HepG2 (cell line): ENCODE data around the gene SLC17A9. TPM values are rescaled to one million over a fixed set of nuclear protein-coding genes. Genes with fewer than 3 reads are reported as not detected.

Experiments
- ADNP ChIP-seq: sonication (generic); formaldehyde crosslinking; IDR thresholded peaks from 2 replicates; pipeline ENCODE4 v1.4.0; 2020; ENCODE audit warnings: missing genetic modification reagents
- BORCS8-MEF2B ChIP-seq: sonication (generic); formaldehyde crosslinking; IDR thresholded peaks from 2 replicates; pipeline ENCODE4 v1.8.0; 2022; ENCODE audit warnings: mild to moderate bottlenecking, missing genetic modification reagents
- CERS6 ChIP-seq: sonication (generic); formaldehyde crosslinking; IDR thresholded peaks from 2 replicates; pipeline ENCODE4 v1.5.0; 2020; ENCODE audit warnings: missing genetic modification reagents
- FOXK2 ChIP-seq: fragments of 450-650 bp; IDR thresholded peaks from 2 replicates; pipeline ENCODE4 v1.6.1; 2016
- GATAD1 ChIP-seq: IDR thresholded peaks from 2 replicates; pipeline ENCODE4 v1.6.1; 2016; ENCODE audit warnings: missing genetic modification reagents, missing compliant biosample characterization
- KLF15 ChIP-seq: sonication (generic); formaldehyde crosslinking; IDR thresholded peaks from 2 replicates; pipeline ENCODE4 v1.8.1; 2023; ENCODE audit warnings: borderline replicate concordance, mild to moderate bottlenecking, inconsistent platforms, missing genetic modification reagents, mixed read lengths
- MBD4 ChIP-seq: IDR thresholded peaks from 2 replicates; pipeline ENCODE4 v1.6.1; 2012; ENCODE audit warnings: low read length, inconsistent platforms, borderline replicate concordance
- SMC3 ChIP-seq: IDR thresholded peaks from 2 replicates; pipeline ENCODE4 v1.6.1; 2011; ENCODE audit warnings: low read length, improper control_type of control experiment
- ZBTB49 ChIP-seq: sonication (generic); formaldehyde crosslinking; IDR thresholded peaks from 2 replicates; pipeline ENCODE4 v1.4.0; 2020; ENCODE audit warnings: missing genetic modification reagents, borderline replicate concordance
- ZMAT5 ChIP-seq: sonication (generic); formaldehyde crosslinking; IDR thresholded peaks from 2 replicates; pipeline ENCODE4 v1.5.0; 2020; ENCODE audit warnings: mild to moderate bottlenecking, low read depth, missing genetic modification reagents, borderline replicate concordance
- ZMYM4 ChIP-seq: sonication (generic); formaldehyde crosslinking; IDR thresholded peaks from 2 replicates; pipeline ENCODE4 v1.8.1; 2023; ENCODE audit warnings: mild to moderate bottlenecking, missing genetic modification reagents
- ZNF124 ChIP-seq: sonication (generic); formaldehyde crosslinking; IDR thresholded peaks from 2 replicates; pipeline ENCODE4 v1.4.0; 2020; ENCODE audit warnings: missing genetic modification reagents
- ZNF446 ChIP-seq: sonication (generic); formaldehyde crosslinking; IDR thresholded peaks from 2 replicates; pipeline ENCODE4 v1.5.0; 2020; ENCODE audit warnings: mild to moderate bottlenecking, missing genetic modification reagents
- ZNF543 ChIP-seq: sonication (generic); formaldehyde crosslinking; IDR thresholded peaks from 2 replicates; pipeline ENCODE4 v1.4.0; 2020; ENCODE audit warnings: mild to moderate bottlenecking, missing genetic modification reagents
- ZNF569 ChIP-seq: sonication (generic); formaldehyde crosslinking; IDR thresholded peaks from 2 replicates; pipeline ENCODE4 v1.5.0; 2020; ENCODE audit warnings: mild to moderate bottlenecking, missing genetic modification reagents, moderate library complexity, borderline replicate concordance
- ZNF572 ChIP-seq: sonication (generic); formaldehyde crosslinking; IDR thresholded peaks from 2 replicates; pipeline ENCODE4 v1.5.1; 2020; ENCODE audit warnings: mild to moderate bottlenecking, missing genetic modification reagents
- ZNF7 ChIP-seq: IDR thresholded peaks from 2 replicates; pipeline ENCODE4 v1.6.1; 2016; ENCODE audit warnings: missing biosample characterization, missing genetic modification reagents
- polyA plus RNA-seq, 8 experiments: library from polyadenylated mRNA; depleted of rRNA in 3 of 8; stranded (reverse) in 7 of 8; unstranded in 1 of 8; fragments of >200 nt; fragmentation: Illumina TruSeq in 4 of 8; extraction: Trizol in 4 of 8; gene quantifications; 2 replicates each; pipeline versions ENCODE4 v1.2.1 to v1.2.3, GENCODE V29; 2011 to 2016; ENCODE audit warnings: low read depth in 4 of 8, missing spikeins in 1 of 8, mixed read lengths in 1 of 8; ENCODE audit not compliant: insufficient read depth in 1 of 8
- total RNA-seq, 5 experiments: library from RNA; depleted of rRNA; stranded (reverse); fragments of >200 nt; fragmentation: Illumina TruSeq; extraction: Trizol; gene quantifications; 2 replicates each; pipeline ENCODE4 v1.2.3, GENCODE V29; 2016; ENCODE audit warnings: low read depth in 1 of 5
- TF ChIP-seq, protein P1 (sequence below): sonication (generic); formaldehyde crosslinking; IDR thresholded peaks from 2 replicates; pipeline ENCODE4 v1.4.0; 2020; ENCODE audit warnings: missing genetic modification reagents, mild to moderate bottlenecking, borderline replicate concordance
- TF ChIP-seq, protein P2 (sequence below): sonication (generic); formaldehyde crosslinking; IDR thresholded peaks from 2 replicates; pipeline ENCODE4 v1.4.0; 2020; ENCODE audit warnings: missing genetic modification reagents, low read depth, mild to moderate bottlenecking, borderline replicate concordance
- TF ChIP-seq, protein P3 (sequence below): sonication (generic); formaldehyde crosslinking; IDR thresholded peaks from 2 replicates; pipeline ENCODE4 v1.8.1; 2022; ENCODE audit warnings: mild to moderate bottlenecking, missing genetic modification reagents

SLC17A9 gene
- total and polyA plus RNA-seq, 2 of the 13 experiments (the other 11 are each of a cell fraction or from before 2014, with no cell fraction given) = 110 to 191 TPM

DNA sequence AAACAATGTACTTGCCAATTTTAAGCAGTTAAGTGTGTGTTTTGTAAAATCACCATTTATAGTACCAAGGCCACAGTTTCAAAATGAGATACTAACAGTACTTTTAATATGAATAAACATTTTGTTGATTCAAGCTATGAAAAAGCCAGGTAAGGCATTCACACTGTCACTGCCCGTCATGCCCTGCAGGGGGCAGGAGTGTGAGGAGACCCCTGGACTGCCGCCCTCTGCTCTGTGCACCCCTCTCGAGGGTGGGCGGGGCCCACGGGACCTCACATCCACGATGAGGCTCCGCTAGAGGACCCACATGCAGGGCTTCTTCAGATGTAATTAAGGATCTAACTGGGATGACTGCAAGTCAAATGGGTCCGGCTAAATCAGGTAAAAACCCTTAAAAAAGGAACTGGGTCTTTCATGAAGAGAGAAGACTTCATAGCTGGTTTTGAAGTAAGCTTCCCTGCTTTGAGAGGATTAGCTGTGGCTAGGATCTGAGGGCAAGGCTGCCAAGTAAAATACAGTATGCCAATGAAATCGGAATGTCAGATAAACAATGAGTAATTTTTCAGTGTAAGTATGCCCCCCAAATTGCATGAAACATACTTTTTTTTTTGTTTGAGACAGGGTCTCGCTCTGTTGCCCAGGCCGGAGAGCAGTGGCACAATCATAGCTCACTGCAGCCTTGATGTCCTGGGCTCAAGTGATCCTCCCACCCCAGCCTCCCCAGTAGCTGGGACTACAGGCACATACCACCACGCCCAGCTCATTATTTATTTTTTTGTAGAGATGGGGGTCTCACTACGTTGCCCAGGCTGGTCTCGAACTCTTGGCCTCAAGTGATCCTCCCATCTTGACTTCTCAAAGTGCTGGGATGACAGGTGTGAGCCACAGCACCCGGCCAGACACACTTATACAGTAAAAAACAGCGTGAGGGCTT, 44.9 kb upstream of the SLC17A9 start (continued):
- TF ChIP-seq, protein P1, sequence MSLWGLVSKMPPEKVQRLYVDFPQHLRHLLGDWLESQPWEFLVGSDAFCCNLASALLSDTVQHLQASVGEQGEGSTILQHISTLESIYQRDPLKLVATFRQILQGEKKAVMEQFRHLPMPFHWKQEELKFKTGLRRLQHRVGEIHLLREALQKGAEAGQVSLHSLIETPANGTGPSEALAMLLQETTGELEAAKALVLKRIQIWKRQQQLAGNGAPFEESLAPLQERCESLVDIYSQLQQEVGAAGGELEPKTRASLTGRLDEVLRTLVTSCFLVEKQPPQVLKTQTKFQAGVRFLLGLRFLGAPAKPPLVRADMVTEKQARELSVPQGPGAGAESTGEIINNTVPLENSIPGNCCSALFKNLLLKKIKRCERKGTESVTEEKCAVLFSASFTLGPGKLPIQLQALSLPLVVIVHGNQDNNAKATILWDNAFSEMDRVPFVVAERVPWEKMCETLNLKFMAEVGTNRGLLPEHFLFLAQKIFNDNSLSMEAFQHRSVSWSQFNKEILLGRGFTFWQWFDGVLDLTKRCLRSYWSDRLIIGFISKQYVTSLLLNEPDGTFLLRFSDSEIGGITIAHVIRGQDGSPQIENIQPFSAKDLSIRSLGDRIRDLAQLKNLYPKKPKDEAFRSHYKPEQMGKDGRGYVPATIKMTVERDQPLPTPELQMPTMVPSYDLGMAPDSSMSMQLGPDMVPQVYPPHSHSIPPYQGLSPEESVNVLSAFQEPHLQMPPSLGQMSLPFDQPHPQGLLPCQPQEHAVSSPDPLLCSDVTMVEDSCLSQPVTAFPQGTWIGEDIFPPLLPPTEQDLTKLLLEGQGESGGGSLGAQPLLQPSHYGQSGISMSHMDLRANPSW (CRISPR knock-in tag) = no peak
- peak; percentile 58 for TF ChIP-seq SMC3
- 0 out of 2 replicates have a peak, but pooled peaks have one; percentile 60 for TF ChIP-seq ZNF124 (CRISPR knock-in tag)
- TF ChIP-seq, protein P2, sequence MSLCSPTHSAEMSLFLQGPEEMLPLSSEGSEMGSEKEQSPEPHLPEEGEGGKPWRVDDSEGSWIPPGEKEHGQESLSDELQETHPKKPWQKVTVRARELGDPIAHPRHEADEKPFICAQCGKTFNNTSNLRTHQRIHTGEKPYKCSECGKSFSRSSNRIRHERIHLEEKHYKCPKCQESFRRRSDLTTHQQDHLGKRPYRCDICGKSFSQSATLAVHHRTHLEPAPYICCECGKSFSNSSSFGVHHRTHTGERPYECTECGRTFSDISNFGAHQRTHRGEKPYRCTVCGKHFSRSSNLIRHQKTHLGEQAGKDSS (CRISPR knock-in tag) = no peak
- no peak for TF ChIP-seq ZMAT5 (CRISPR knock-in tag)
- TF ChIP-seq ZNF543 = no peak
- no peak for TF ChIP-seq ZNF446 (CRISPR knock-in tag)
- no peak for TF ChIP-seq ZNF7 (CRISPR knock-in tag)
- TF ChIP-seq BORCS8-MEF2B (CRISPR knock-in tag) = no peak
- TF ChIP-seq ADNP = no peak
- TF ChIP-seq MBD4 = no peak
- TF ChIP-seq CERS6 = no peak
- TF ChIP-seq FOXK2 = no peak
- TF ChIP-seq ZNF572 (CRISPR knock-in tag) = no peak
- TF ChIP-seq, protein P3, sequence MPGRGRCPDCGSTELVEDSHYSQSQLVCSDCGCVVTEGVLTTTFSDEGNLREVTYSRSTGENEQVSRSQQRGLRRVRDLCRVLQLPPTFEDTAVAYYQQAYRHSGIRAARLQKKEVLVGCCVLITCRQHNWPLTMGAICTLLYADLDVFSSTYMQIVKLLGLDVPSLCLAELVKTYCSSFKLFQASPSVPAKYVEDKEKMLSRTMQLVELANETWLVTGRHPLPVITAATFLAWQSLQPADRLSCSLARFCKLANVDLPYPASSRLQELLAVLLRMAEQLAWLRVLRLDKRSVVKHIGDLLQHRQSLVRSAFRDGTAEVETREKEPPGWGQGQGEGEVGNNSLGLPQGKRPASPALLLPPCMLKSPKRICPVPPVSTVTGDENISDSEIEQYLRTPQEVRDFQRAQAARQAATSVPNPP (CRISPR knock-in tag) = no peak
- no peak for TF ChIP-seq KLF15 (CRISPR knock-in tag)
- 0 out of 2 replicates have a peak, but pooled peaks have one; percentile 21 for TF ChIP-seq ZMYM4 (CRISPR knock-in tag)
- no peak for TF ChIP-seq ZNF569 (CRISPR knock-in tag)
- TF ChIP-seq ZBTB49 (CRISPR knock-in tag) = no peak
- TF ChIP-seq GATAD1 (CRISPR knock-in tag) = peak; percentile 61
- TF ChIP-seq, all 625 proteins: peak for 72
